HG03469 (cell line): ENCODE measurements around the gene RNASE13.
"Not testable (repeated sequence)": the region's sequence is repeated elsewhere in the genome, so short reads cannot be mapped to it uniquely, and the experiment has no call there.

ENCODE experiments used
- ATAC-seq: cut with Tn5 transposase; IDR thresholded peaks from one replicate; pipeline ENCODE4 v1.9.1; 2021; ENCODE audit warnings: mild to moderate bottlenecking, moderate library complexity, moderate number of reproducible peaks; ENCODE audit not compliant: unreplicated experiment

The RNASE13 gene

GRCh38 chr14:20996521-20996920, 38.1 kb downstream of the RNASE13 start:
- ATAC-seq: no peak

- peak; percentile 89 for ATAC-seq
Observed at GRCh38 chr14:20989787-20990600, 44.6 kb downstream of the RNASE13 start, which contains the start of gene METTL17. TSS of gene METTL17 (plus strand) at chr14:20989980. CDS start at chr14:20990003, 23 bp downstream.

- no peak for ATAC-seq
Observed at GRCh38 chr14:20989471-20989786, 45.2 kb downstream of the RNASE13 start.

GRCh38 chr14:20988717-20989470, 45.7 kb downstream of the RNASE13 start:
- ATAC-seq: no peak

DNA sequence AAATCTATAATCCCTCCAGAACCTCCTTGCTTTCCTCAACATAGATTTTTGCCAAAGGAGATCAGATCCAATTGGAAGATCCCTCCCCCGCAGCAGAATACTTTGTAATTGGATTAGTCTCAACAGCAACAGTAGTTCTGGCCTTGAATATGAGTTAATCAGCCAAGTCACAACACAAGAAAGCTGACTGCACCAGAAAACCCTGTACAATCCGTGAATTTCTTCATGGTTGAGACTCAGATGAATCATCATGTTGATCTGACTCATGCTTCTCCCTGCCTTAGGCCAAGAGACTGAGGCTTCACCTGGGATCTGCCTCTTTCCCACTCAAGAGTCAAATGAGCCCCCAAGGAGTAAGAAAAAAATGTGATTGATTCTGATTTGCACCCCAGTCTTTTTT, 47.8 kb downstream of the RNASE13 start:
- no peak for ATAC-seq

- not testable (repeated sequence) for ATAC-seq
Observed at GRCh38 chr14:20985650-20986049, 49.0 kb downstream of the RNASE13 start.
